HG02678 (cell line): ENCODE measurements around the gene TPPP.
"Not testable (repeated sequence)": the region's sequence is repeated elsewhere in the genome, so short reads cannot be mapped to it uniquely, and the experiment has no call there.

ENCODE experiments used
- ATAC-seq: cut with Tn5 transposase; IDR thresholded peaks from one replicate; pipeline ENCODE4 v1.9.1; 2021; ENCODE audit warnings: mild to moderate bottlenecking, moderate library complexity; ENCODE audit not compliant: unreplicated experiment

The TPPP gene

GRCh38 chr5:695475-695874 lies 2.3 kb upstream of the TPPP start:
- not testable (repeated sequence) for ATAC-seq

- ATAC-seq = not testable (repeated sequence)
Observed at GRCh38 chr5:694042-694431, 885 bp upstream of the TPPP start.

DNA sequence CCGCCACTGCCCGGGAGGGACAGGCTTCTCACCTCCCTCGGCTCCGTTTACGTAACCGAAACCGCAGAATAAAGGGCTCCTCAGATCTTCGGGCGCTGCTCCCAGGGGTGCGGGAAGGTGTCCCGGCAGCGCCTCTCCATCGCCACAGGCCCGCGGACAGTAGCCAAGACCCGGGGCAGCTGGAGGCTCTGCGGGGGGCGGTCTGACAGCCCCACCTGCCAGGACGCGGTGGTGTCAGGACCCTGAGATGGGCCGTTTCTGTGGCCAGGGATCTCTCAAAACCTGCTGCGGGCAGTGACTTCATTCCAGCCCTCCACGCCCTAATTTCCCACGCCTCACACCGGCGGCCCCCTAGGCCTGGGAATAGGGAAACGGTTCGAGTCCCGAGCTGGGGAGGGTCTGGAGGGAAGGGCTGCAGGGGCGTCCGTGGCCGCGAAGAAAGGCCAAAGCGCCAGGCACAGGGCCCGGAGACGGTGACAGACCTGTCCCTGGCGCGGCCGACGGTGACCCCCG lies 567 bp downstream of the TPPP start:
- peak; percentile 9 for ATAC-seq

- no peak for ATAC-seq
Observed at GRCh38 chr5:691817-692528, 1.2 kb downstream of the TPPP start.

DNA sequence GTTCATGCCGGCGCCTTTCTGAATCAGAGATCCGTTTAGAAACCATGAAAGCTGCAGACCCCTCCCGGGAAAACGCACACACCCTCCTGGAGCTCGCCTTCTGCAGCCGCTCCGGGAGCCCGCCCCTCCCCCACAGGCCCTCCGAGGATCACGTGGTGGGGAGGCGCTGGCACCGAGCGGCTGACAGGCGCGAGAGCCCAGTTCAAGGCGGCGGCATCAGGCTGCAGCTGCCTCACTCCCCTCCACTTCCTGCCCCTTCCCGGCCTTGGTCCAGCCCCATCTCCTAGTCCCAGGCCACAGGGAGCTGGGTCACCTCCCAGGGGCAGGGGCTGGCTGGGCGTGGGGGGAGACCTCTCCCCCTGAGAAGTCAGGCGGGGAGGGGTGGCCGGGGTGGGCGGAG lies 2.1 kb downstream of the TPPP start:
- ATAC-seq = not testable (repeated sequence)

GRCh38 chr5:690293-690692 lies 2.9 kb downstream of the TPPP start:
- ATAC-seq = not testable (repeated sequence)

- not testable (repeated sequence) for ATAC-seq
Observed at GRCh38 chr5:688348-689010, 4.7 kb downstream of the TPPP start.

GRCh38 chr5:686936-687335 lies 6.2 kb downstream of the TPPP start:
- not testable (repeated sequence) for ATAC-seq

DNA sequence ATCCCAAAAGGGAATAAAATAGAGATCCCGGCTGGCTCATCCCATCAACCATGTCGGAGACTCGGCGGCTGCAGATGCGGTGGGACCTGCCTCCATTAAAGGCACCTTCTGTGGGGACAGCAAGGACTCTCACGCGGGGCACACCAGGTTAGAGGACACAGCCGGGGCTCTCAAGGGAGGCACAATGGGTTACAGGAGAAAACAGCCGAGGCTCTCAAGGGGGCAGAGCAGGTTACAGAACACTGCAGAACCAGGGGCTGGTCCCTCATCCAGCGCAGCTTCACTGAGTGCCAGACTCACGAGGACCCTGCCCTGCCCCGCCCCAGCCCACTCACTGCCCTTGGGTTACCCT lies 7.0 kb downstream of the TPPP start:
- not testable (repeated sequence) for ATAC-seq

DNA sequence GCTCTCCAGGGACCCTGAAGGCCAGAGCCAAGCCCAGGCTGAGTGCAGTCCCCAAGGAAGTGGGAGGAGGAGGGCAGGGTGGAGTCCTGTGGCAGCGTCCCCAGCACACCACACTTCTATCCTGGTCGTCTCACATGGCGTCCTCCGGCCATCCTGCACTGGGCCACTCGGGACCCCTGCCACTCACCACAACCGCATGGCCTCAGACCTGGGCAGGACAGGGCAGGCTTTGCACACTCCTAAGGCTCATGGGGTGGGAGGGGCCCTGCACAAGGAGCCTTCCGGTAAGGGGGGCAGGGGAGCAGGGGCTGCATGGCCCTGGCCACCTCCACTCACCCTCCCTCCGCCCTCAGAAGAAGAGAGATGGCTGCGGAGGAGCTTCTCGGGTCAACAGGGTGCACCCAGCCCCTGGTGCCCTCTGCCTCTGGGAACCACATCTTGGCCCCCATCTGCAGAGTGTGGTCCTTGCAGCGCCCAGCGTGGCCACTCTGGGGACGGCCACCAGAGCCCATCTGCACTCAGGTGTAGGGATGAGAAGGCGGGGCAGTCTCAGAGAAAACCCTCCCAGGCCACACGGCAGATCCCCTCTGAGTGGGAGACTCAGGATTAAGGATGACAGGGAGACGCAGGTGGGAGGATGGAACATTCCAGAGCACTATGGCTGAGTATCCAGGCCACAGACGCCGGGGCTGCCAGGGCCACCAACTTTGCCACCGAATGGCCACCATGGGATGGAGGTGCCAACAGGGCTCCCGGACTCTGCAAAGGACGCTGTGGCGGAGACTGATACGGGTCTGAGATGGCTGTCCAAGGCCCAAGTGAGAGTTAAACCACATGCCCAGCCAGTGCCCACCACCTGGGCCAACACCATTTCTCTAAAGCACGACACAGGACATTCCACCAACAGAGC lies 7.6 kb downstream of the TPPP start:
- no peak for ATAC-seq

GRCh38 chr5:684751-685216 lies 8.4 kb downstream of the TPPP start:
- no peak for ATAC-seq

DNA sequence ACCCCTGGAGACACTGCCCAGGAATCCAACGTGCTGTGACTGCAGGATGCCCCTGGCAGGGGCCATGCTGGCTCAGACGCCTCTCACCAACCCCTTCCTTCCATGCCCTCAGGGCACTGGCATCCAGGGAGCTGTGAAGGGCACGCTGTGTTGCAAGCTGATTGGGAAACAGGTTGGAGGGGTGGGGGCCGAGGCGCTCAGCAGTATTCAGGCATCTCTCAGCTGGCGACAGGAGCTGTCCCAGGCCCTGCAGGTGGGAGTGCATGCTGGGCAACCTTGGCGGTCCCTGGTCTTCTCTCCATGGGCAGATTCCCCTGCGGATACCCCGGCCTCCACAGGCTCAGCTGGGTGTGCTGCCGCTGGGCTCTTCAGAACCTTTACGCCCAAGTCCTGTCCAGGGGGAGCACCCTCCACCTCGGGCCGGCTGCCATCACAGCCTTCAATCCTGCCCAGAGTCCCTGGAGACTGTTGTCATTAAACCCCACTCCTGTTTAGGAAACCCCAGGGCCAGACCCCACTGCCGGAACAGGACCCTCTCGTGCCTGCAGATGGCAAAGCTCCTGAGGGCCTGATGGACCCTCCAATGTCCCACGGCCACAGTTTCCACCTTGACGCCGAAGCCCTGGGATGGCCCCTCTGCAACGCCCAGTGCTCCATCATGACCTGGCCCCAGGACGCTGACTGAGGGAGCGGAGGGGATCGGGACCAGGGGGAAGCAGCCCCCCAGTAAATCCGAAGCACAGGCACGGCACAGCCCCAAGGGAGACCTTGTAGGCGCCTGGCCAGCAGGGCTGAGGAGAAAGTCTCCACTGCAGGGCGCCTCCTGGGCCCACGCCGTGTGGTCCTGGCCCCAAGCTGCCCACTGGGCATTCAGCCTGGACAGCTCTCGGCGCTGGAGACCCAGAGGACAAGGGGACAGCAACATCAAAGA lies 9.3 kb downstream of the TPPP start:
- no peak for ATAC-seq

DNA sequence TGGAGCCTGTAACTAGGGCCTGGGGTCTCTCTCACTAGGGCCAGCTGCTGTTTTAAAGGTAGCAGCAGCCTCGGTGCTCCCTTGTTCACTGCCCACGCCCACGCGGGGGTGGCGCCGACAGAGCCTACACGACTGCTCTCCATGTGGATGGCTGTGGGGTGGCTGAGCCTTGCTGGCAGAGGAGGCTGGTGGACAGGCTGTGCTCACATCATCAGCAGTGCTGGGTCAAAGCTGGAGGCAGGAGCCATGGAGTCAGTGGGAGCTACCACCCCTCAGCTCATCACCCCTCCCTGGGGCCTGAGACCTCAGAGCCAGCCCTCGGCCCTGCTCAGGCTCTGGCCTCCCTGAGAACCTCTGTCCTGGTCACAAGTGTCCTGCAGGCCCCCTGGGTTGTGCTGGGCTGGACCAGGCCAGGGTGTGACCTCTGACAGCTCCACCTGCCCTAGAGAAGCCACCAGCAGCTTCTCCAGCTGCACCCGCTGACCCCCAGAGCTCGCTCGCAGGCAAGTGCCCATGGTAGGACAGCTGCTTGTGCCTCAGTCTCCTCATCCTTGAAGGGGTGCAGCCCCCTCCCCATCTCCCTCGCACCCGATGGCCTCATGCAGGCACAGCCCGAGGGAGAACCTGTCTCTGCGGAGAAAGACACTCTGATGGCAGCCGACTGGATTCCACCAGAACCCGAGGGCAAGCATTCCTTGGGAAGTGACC lies 10.3 kb downstream of the TPPP start:
- ATAC-seq = not testable (repeated sequence)

GRCh38 chr5:682216-682615 lies 10.9 kb downstream of the TPPP start:
- ATAC-seq = not testable (repeated sequence)

- not testable (repeated sequence) for ATAC-seq
Observed at GRCh38 chr5:681317-682191, 11.6 kb downstream of the TPPP start.

GRCh38 chr5:680836-681235 lies 12.3 kb downstream of the TPPP start:
- not testable (repeated sequence) for ATAC-seq

- ATAC-seq = not testable (repeated sequence)
Observed at GRCh38 chr5:680118-680795, 12.9 kb downstream of the TPPP start.
